GM18499 (cell line): ENCODE results near the gene CHST11.
A peak's percentile ranks its signal among the peaks of the same experiment; 100 is the strongest.
"Not testable (repeated sequence)": the region's sequence is repeated elsewhere in the genome, so short reads cannot be mapped to it uniquely, and the experiment has no call there.

Source experiments
- ATAC-seq: cut with Tn5 transposase; IDR thresholded peaks from one replicate; pipeline ENCODE4 v1.9.1; 2021; ENCODE audit warnings: moderate number of reproducible peaks; ENCODE audit not compliant: insufficient read depth, unreplicated experiment

Gene CHST11

DNA sequence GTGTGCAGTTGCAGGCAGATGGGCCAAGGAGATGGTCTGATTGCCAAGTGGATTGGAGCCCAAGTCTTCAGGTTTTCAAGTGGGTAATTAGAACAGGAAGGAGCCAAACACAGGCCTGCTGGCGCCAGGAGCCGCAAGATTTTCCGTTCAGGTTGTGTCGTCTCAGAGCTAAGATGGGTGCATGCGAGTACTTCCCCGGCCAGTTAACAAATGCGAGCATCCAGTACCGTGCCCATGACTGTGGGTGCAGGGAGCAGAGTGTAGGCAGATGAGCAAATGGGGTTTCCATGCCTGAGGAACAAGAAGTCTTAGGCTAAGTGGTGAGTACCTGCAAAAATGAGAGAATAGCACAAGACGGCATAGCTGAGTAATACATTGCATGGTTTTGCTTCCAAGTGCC, 90.5 kb downstream of the CHST11 start:
- no peak for ATAC-seq

DNA sequence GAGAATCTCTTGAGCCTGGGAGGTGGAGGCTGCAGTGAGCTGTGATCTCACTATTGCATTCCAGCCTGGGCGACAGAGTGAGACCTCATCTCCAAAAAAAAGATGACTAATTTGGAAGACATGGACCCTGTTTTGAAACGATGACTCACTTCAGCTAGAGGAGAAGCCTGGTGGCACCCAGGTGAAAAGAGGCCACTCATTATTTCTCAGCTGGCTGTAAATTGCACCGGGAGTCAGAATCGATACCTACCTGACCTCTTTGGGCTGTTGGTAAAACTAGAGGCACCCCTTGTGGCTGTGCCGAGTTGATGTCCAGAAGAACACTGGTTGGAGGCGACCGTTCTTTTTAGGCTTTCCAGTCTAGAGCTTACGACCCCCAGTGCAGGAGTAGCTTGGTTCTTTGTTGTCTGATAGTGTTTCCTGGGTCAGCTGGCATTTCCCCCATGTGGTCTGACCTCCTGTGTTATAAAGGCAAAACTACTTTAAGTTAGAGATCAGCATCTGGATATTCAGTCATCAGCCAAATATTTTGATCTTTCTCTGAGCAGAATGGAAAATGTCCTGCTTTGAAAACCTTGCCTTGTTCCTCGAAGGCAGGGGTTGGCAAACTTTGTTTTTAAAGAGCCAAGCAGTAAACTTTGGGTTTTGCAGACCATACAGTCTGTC, 93.2 kb downstream of the CHST11 start:
- ATAC-seq = no peak

DNA sequence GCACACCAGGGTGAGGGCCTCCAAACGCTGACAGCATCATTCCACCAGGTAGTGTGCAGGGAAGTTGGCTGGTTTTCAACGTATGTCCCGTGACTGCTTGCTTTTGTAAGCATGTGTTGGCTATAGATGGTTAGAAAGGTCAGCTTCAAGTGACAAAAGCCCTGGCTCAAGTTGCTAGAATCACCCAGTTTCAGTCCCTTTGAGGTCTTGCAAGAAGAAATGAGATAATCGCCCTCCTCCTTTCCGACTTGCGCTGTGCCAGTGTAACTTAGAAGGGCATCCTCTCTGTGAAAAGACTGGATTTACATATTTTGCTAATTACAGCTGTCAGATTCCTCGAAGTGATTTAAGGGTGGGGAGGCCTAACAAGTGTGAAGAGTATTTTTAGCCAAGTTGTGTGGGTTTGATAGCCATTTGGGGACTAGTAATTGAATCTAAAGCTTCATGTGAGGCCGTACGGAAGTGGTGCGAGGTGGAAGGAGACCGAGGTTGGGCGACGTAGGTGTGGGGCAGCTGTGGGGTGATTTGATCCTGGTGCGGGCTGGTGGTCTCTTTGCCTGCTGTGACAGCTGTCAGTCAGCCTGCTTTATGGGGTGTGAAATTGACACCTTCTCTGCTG, 94.7 kb downstream of the CHST11 start:
- ATAC-seq = no peak

DNA sequence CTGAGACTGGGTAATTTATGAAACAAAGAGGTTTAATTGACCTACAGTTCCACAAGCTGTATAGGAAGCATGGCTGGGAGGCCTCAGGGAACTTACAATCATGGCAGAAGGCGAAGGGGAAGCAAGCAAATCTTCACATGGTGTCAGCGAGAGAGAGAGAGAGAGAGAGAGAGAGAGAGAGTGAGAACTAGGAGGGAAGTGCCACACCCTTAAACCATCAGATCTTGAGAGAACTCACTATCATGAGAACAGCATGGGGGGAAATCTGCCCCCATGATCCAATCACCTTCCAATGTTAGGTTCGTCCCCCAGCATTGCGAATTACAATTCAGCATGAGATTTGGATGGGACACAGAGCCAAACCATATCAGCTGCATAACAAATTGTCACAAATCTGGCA, 96.7 kb downstream of the CHST11 start:
- no peak for ATAC-seq

DNA sequence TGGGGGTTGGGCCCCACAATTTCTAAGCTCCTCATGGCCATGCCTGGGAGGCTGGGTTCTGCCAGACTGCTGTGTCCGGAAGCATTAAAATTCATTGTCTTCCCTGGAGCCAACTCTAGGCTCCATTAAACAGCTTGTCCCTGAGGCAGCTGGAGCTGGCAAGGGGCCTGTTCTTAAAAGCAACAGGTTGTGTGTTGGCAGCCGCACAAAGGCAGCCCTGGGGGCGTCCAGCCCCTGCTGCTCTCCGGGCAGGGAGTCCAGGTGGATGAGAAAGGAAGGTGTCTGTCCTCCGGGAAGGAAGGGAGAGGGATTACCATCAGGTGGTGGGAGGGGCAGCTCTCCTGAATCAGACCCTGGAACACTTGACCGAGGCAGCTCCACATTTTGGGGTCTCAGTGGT, 98.9 kb downstream of the CHST11 start:
- ATAC-seq = no peak

DNA sequence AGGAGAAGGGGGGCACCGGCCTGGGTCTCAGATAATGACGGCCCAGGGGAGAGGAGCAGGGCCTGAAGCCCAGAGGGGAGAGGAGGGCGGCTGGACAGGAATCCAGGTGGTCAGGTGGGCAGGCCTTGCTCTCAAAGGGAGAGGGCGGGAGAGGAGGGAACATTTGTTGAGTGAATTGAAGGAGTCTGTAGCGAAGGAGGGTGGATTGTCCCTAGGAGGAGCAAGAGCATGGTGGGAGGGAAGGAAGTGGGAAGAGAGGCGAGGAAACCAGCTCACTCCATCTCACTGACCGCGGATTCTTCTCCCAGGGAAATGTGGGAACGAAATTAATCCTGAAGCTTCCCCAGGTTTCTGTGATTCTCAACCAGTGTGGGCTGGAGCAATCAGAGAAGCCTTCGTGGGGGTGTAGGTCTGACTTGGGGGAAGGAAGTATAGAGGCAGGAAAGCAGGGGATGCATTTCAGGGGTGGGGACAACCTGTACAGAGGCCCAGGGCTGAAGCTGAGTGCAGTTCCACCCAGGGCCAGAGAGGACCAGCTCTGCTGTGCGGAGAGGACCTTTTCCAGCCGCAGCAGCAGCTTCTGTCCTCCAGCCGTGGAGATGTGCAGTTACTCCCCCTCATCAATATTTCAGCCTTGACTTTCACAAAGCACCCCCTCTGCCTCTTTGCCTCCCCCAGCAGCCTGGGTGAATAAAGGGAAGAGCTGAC, 100.9 kb downstream of the CHST11 start:
- no peak for ATAC-seq

DNA sequence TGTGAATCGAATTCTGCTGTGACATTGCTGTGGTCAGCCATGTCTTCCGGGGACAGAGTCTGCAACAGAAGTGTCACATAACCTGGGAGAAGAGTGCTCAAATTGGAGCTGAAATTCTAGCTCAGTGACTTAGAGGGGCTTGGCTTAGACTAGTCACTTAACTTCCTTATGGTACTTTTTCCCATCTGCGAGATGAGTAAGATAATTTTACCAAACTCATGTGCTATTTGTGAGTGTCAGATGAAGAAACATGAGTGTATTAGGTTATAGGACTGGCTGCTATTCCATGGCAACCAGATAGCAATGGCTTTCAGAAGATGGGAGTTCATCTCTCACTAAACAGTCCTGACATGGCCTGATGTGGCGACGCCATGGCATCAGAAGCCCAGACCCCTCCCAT, 104.1 kb downstream of the CHST11 start:
- ATAC-seq = no peak

DNA sequence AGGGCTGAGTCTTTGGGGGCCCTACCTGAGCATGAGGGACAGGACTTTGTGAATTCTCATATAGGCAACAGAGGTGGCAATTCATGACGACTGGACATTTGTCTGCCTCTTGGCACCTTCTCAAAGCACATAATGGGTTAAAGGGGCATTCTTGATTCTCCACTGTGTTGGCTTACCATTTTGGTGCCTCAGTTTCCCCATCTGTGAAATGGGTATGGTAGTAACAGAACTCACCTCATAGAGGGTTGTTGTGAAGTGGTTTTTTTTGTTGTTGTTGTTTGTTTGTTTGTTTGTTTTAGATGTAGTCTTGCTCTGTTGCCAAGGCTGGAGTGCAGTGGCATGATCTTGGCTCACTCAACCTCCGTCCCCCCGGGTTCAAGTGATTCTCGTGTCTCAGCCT, 106.0 kb downstream of the CHST11 start:
- no peak for ATAC-seq

DNA sequence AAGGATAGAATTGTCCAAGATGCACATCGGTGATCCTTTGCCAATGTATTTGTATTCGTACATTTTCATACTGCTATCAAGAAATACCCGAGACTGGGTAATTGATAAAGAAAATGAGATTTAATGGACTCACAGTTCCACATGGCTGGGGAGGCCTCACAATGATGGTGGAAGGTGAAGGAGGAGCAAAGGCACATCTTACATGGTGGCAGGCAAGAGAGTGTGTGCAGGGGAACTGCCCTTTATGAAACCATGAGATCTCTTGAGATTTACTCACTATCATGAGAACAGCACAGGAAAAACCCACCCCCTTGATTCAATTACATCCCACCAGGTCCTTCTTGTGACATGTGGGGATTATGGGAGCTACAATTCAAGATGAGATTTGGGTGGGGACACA, 107.9 kb downstream of the CHST11 start:
- ATAC-seq = not testable (repeated sequence)

DNA sequence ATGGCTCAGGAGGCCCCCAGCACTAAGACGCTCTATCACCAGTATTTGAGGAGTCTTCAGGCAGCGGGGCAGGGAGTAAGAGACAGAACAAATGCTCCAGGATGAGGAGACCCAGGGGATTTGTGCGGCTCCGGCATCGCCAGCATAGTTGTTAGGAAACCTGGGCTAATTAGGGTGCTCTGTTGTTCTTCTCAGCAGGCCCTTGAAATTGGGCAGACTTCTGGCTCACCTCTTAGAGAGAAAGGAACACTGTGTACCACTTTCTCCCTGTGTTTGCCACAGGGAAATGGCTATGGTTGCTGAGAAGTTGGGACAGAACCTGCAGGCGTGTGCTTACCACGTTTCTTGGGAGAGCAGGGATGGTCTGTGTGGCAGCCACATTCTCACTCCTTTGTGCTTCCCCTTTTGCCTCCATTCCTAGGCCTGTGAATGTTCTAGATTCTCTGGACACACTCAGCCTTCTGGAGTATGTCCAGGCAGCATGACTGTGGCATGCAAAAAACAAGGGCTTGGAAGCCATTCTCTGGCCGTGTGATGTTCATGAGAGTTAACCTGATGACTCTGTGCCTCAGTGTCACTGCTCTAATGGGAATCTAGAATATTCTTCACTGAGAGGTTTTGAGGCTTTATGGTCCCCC, 109.0 kb downstream of the CHST11 start:
- ATAC-seq = no peak

DNA sequence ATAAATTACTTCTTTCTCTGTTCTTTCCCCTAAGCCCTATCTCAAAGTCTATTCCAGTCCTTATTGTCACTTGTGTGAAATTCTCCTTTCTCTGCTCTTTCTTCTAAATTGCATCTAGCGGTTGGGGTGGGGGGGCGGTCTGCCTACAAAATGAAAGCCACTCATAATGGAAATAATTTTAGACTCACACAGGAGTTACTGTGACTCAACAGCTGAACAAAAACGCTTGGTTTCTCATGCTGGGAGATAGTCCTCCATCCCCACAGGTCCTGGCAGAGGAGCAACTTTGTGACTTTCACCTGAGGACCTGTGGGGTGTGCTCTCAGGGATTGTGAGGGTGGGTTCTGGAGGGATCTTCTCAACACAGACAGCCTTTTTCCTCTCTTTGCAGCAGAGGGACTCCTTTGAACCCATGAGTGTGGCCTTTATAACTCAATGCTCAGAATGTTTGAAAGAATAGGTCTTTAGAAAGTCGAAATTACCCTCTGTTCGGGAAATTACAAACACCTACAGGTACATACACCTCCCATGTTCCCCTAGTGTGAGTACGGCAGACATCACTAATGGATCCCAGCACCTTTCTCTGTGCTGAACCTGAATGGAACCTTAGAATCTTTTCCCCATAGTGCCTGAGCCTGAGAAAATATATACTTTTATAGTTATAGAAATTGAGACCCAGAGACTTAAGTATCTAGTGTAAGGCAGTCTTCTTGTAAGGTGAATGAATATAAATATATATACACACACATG, 109.7 kb downstream of the CHST11 start:
- no peak for ATAC-seq

DNA sequence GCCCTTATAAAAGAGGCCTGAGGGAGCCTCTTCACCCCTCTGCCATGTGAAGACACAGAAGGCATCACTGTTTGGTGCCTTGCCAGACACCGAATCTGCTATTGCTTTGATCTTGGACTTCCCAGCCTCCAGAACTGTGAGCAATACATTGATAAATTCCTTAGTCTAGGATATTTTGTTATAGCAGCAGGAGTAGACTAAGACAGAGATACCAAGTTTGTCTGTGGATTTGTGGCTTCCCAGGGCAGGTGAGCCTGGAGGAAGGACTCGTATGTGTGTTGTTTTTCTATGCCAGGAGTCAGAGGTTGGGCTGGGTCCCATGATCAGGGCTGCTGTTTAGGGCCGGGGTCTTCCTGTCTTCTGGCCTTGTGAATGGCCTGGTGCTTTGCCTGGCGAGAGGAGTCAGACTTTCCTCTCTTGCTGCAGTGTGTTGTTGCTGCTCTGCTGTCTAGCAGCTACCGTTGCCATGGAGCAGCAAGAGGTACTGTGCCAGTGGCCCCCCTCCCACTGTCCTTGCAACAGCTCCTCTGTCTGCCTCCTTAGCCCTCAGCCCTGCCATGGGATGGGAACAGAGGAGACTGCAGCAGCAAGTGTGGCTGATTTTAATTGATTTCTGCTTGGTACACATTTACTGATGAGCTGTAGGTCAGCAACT, 111.2 kb downstream of the CHST11 start:
- ATAC-seq = no peak

DNA sequence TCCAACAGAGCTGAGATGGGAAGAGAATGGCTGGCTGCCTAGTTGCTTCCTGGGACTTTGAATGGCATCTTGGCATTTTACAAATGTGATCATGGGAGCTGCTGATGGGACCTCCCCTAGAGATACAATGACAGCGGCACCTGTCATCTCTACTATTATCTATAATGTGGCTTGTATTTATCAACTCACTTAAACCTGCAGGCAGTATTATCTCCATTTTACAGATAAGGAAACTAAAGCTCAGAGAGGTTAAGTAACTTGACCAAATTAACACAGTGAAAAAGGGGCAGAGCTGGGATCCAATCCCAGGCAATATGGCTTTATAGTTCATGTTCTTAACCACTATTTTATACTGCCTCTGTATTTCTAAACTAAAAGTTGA, 111.7 kb downstream of the CHST11 start:
- no peak for ATAC-seq

DNA sequence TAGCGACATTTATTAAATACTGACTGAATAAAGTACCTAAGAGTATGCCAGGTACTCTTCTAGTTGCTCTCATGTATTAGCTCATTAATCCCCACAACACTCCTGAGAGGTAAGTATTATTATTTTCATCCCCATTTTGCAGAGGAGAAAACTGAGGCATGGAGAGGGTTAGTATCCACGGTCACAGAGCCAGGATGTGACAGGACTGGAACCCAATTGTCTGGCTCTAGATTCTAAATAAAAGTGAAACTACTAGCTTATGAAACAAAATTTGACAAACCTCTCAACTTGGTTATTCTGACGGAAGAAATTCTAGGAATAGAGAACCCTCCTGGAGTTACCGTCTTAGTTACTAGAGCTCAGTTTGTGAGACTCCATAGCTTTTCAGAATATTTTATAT, 112.2 kb downstream of the CHST11 start:
- no peak for ATAC-seq

DNA sequence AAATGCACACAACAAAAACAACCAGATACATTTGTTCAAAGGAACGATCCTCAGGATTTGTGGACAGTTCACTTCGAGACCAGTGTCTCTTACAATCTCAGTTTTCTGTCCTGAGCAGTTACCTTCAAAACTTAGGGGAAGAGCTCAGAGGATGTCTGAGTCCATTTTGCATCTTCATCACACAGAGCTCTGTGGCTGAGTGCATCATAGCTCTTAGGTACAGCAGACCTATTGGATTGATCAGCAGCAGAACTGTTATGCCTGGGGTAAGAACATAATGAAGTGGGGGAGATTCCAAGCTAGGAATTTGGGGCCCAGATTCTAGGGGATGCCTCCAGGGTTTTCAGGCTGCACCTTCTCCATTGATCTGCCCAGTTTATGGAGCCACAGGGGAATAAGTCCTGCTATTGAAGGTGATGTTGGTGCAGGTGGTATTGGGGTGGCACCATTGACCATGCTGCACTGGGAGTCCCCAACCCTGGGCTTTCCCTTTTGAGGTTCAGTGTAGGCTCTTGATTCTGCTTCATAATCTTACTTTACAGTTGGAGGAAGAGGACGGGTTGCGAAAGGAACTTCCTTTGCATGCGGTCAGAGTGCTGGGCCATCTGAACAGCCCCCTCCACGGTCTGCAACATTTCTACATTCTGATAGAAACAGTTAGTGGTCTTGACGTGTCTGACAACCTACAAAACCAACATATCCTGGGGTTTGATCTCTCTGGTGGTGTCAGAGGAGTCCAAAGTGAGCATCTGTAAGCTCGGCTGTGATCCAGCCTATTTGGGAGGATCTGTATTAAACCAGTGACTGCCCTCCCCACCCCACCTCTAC, 112.8 kb downstream of the CHST11 start:
- peak; percentile 53 for ATAC-seq

DNA sequence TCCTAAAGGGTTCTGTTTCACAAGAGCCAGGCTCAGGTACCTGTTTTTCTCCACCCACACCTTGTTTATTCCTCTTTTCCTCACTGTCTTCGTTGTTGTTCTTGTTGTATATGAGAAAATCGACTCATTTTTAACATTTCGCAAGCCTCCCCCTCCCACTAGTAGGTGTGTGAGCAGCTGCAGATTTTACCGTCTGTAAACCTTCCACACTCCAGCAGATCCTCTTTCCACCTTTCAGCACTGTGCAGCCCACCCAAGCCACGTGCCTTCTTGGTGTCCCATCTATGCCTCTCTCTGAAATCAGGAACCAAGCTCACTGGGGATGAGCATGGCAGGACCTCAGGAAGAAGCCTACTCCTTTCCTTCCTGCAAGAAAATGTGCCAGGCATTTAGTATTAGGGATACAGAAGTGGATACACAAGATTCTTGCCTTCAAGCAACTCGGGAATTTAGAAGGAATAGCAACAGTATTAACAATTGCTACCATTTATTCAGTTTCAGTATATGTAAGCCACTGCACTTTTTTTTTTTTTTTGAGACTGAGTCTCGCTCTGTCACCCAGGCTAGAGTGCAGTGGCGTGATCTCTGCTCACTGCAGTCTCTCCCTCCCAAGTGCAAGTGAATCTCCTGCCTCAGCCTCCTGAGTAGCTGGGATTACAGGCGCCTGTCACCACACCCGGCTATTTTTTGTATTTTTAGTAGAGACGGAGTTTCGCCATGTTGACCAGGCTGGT, 113.6 kb downstream of the CHST11 start:
- ATAC-seq = no peak

DNA sequence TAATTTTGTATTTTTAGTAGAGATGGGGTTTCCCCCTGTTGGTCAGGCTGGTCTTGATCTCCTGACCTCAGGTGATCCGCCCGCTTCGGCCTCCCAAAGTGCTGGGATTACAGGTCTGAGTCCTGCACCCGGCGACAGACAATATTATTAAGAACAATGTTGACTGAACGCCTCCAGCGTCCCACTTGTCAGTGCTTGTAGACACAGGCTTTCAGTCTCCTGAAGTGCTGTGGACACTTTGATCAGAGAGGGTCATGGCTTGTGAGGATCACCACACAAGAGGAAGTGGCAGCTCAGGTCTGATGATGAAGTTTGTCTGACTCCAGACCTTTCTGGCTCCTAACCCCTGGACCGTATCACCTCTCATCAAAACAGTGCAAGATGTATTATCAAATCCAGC, 114.6 kb downstream of the CHST11 start:
- no peak for ATAC-seq

DNA sequence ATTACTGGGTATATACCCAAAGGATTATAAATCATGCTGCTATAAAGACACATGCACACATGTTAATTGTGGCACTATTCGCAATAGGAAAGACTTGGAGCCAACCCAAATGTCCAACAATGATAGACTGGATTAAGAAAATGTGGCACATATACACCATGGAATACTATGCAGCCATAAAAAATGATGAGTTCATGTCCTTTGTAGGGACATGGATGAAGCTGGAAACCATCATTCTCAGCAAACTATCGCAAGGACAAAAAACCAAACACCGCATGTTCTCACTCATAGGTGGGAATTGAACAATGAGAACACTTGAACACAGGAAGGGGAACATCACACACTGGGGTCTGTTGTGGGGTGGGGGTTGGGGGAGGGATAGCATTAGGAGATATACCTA, 117.6 kb downstream of the CHST11 start:
- ATAC-seq = not testable (repeated sequence)

DNA sequence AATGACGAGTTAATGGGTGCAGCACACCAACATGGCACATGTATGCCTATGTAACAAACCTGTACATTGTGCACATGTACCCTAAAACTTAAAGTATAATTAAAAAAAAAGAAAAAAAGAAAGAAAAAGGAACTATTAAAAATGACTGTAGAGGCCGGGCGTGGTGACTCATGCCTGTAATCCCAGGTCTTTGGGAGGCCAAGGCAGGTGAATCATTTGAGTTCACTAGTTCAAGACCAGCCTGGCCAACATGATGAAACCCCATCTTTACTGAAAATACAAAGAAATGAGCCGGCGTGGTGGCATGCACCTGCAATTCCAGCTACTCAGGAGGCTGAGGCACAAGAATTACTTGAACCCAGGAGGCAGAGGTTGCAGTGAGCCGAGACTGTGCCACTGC, 118.0 kb downstream of the CHST11 start:
- not testable (repeated sequence) for ATAC-seq
